A549 (cell line): ENCODE data around the gene RFC1. TPM values are rescaled to one million over a fixed set of nuclear protein-coding genes. Genes with fewer than 3 reads are reported as not detected.

ENCODE experiments used
- ATAC-seq, 2 experiments: fragments of 200-7000 bp in 1 of 2; fragments of >200 bp in 1 of 2; cut with Nextera tagmentation in 1 of 2; cut with Tn5 transposase in 1 of 2; 3 replicates each; pipeline versions ENCODE4 v1.8.0 to v1.9.1; 2018 to 2020; ENCODE audit warnings: mild to moderate bottlenecking in 1 of 2, moderate library complexity in 1 of 2
- CTCF ChIA-PET: fragments of 300-600 bp; sonication (Branson Sonifier 250); formaldehyde crosslinking; extraction: SDS; loops from one replicate; lab custom pipeline; 2021; ENCODE audit warnings: antibody characterized with exemption, inconsistent platforms; lab: Yijun Ruan, JAX
- POLR2A ChIA-PET: fragments of 350-600 bp; formaldehyde crosslinking; extraction: SDS; loops from one replicate; lab custom pipeline; 2021; ENCODE audit warnings: antibody characterized with exemption, inconsistent platforms; lab: Yijun Ruan, JAX
- DNase-seq, 2 experiments: peaks; one replicate each; pipeline versions ENCODE4 v3.0.0 to v3.0.0-alpha.2; 2011 to 2016; ENCODE audit warnings: low read depth in 1 of 2, low spot score in 1 of 2
- FAIRE-seq: peaks from 2 replicates; lab custom pipeline; 2011; peaks lifted over from hg19 to GRCh38; lab: Jason Lieb, UNC
- H3K27ac ChIP-seq, 2 experiments: fragments of >200 bp; sonication (Bioruptor Twin); formaldehyde crosslinking; 3 replicates each; pipeline ENCODE4 v1.5.1; 2016 to 2017
- H3K4me1 ChIP-seq: fragments of >200 bp; sonication (Bioruptor Twin); formaldehyde crosslinking; 3 replicates; pipeline ENCODE4 v1.6.1; 2016
- H3K4me2 ChIP-seq: fragments of >200 bp; sonication (Bioruptor Twin); formaldehyde crosslinking; 3 replicates; pipeline ENCODE4 v1.6.1; 2016
- H3K4me3 ChIP-seq: fragments of >200 bp; sonication (Bioruptor Twin); formaldehyde crosslinking; 3 replicates; pipeline ENCODE4 v1.5.1; 2016
- H3K9me3 ChIP-seq: fragments of >200 bp; sonication (Bioruptor Twin); formaldehyde crosslinking; 3 replicates; pipeline ENCODE4 v1.6.1; 2016
- CBX8 ChIP-seq: fragments of 200-600 bp; sonication (generic); IDR thresholded peaks from 2 replicates; pipeline ENCODE4 v1.6.1; 2016
- E2F6 ChIP-seq: IDR thresholded peaks from 2 replicates; pipeline ENCODE4 v1.6.1; 2012; ENCODE audit warnings: low read depth, borderline replicate concordance
- EP300 ChIP-seq, 2 experiments: fragments of >200 bp; sonication (Bioruptor Twin); formaldehyde crosslinking; IDR thresholded peaks; 2 replicates in 1 of 2; 3 replicates in 1 of 2; pipeline ENCODE4 v1.6.1; 2016 to 2017
- ESRRA ChIP-seq: fragments of 150-350 bp; IDR thresholded peaks from 2 replicates; pipeline ENCODE4 v1.6.1; 2014; ENCODE audit warnings: mild to moderate bottlenecking, low read length, borderline replicate concordance
- GATA3 ChIP-seq: IDR thresholded peaks from 2 replicates; pipeline ENCODE4 v1.6.1; 2012; ENCODE audit warnings: borderline replicate concordance
- HOXA7 ChIP-seq: fragments of 250-450 bp; sonication (Bioruptor Pico); IDR thresholded peaks from 2 replicates; pipeline ENCODE4 v1.5.0; 2020; ENCODE audit warnings: mild to moderate bottlenecking, moderate library complexity
- JUN ChIP-seq, 2 experiments: fragments of >200 bp; sonication (Bioruptor Twin); formaldehyde crosslinking; IDR thresholded peaks; 2 replicates in 1 of 2; 3 replicates in 1 of 2; pipeline ENCODE4 v1.6.1; 2016 to 2017
- MAZ ChIP-seq: fragments of 150-350 bp; IDR thresholded peaks from 2 replicates; pipeline ENCODE4 v1.6.1; 2014; ENCODE audit warnings: antibody characterized with exemption, low read depth, low read length, borderline replicate concordance
- NFE2L2 ChIP-seq: fragments of 150-350 bp; conservative IDR thresholded peaks from 2 replicates; pipeline ENCODE4 v1.6.1; 2014; ENCODE audit warnings: low read length
- NPAS2 ChIP-seq: fragments of 250-450 bp; sonication (Bioruptor Pico); IDR thresholded peaks from 2 replicates; pipeline ENCODE4 v1.8.0; 2022; ENCODE audit warnings: mild to moderate bottlenecking, moderate library complexity, borderline replicate concordance
- PBX3 ChIP-seq: IDR thresholded peaks from 2 replicates; pipeline ENCODE4 v1.6.1; 2012
- RAD21 ChIP-seq, 2 experiments: fragments of >200 bp in 1 of 2; sonication (Bioruptor Twin) in 1 of 2; formaldehyde crosslinking in 1 of 2; IDR thresholded peaks in 1 of 2; conservative IDR thresholded peaks in 1 of 2; 2 replicates in 1 of 2; 3 replicates in 1 of 2; pipeline ENCODE4 v1.6.1; 2012 to 2018; ENCODE audit warnings: inconsistent platforms in 1 of 2
- REST ChIP-seq: fragments of 200-600 bp; sonication (generic); IDR thresholded peaks from 2 replicates; pipeline ENCODE4 v1.6.1; 2016; ENCODE audit warnings: antibody characterized with exemption, mild to moderate bottlenecking, moderate library complexity
- RFX5 ChIP-seq: fragments of 450-650 bp; IDR thresholded peaks from 2 replicates; pipeline ENCODE4 v1.7.1; 2014; ENCODE audit warnings: antibody characterized with exemption, mild to moderate bottlenecking, moderate library complexity
- SMC3 ChIP-seq: fragments of >200 bp; sonication (Bioruptor Twin); formaldehyde crosslinking; IDR thresholded peaks from 3 replicates; pipeline ENCODE4 v1.6.1; 2018; ENCODE audit warnings: inconsistent platforms
- USF2 ChIP-seq: fragments of 450-650 bp; IDR thresholded peaks from 2 replicates; pipeline ENCODE4 v1.6.1; 2014; ENCODE audit warnings: antibody characterized with exemption
- WGBS: methylation state at CpG from one replicate; pipeline ENCODE4 v1.1.6; 2017; ENCODE audit errors: missing lambda C conversion rate; 5-methylcytosine and 5-hydroxymethylcytosine counted together
- polyA plus RNA-seq, 4 experiments: library from polyadenylated mRNA; depleted of rRNA in 3 of 4; stranded (reverse); fragments of >200 nt; fragmentation: RNase III in 1 of 4; extraction: RNeasy Plus Mini Kit Qiagen cat#74134 plus additional on column Dnase treatment in 1 of 4; gene quantifications; 2 replicates in 3 of 4; 3 replicates in 1 of 4; pipeline ENCODE4 v1.2.3, GENCODE V29; 2011 to 2017

Gene RFC1
- polyA plus RNA-seq, 2 of the 4 experiments (the other 2 are of a cell fraction), result 24.5 to 46.5 TPM

- Histone ChIP-seq H3K4me1 (no peaks in the 10 kb centered on the region), H3K4me2 (no peak overlapping the region), H3K4me3 (no peak overlapping the region), H3K9me3 (no peaks in the 10 kb centered on the region), H3K27ac (no peak overlapping the region)
- ATAC-seq (no peak), FAIRE-seq (no peak), DNase-seq (no peak)
- ChIA-PET POLR2A (no interaction called here), CTCF (no interaction called here)
- WGBS, result 94% methylated on average over 4 of the region's 4 CpGs
- no peak for TF ChIP-seq NPAS2 (CRISPR knock-in tag)
These were observed 91.7 kb downstream of the RFC1 start for GRCh38 chr4:39274503-39274902.

- CTCF ChIA-PET, result no interaction called here
These were observed 102.3 kb downstream of the RFC1 start for GRCh38 chr4:39263895-39264294.

More at GRCh38 chr4:39263895-39264294, 102.3 kb downstream of the RFC1 start:
- no peak for FAIRE-seq
- Histone ChIP-seq H3K4me3 (no peak overlapping the region), H3K27ac (no peak overlapping the region), H3K4me1 (no peaks in the 10 kb centered on the region), H3K4me2 (no peak overlapping the region)
- TF ChIP-seq EP300 (IDR thresholded peaks at IDR 0.05), result no peak
- TF ChIP-seq RFX5, result no peak
- TF ChIP-seq HOXA7 (CRISPR knock-in tag), result no peak
- no peak for TF ChIP-seq RAD21 (conservative IDR thresholded peaks at IDR 0.05 in 1 of 2, IDR thresholded peaks at IDR 0.05 in 1 of 2)
- TF ChIP-seq NFE2L2, result no peak
- TF ChIP-seq ESRRA, result no peak
- TF ChIP-seq USF2, result no peak
- no peak for TF ChIP-seq PBX3
- TF ChIP-seq REST, result no peak
- TF ChIP-seq E2F6, result no peak
- no peak for TF ChIP-seq SMC3
- TF ChIP-seq GATA3, result no peak
- no peak for TF ChIP-seq MAZ
- TF ChIP-seq JUN (IDR thresholded peaks at IDR 0.05), result no peak
- TF ChIP-seq CBX8, result no peak
- TF ChIP-seq, all 56 proteins: peak for 0
- WGBS, result 88% methylated on average over 2 of the region's 2 CpGs
- DNase-seq (no peak), ATAC-seq (no peak)
- POLR2A ChIA-PET, result no interaction called here
- H3K9me3 ChIP-seq, result no peaks in the 10 kb centered on the region
